IPS-18a (cell line): ENCODE results near the gene EZR.

ENCODE experiments used
- H3K27ac ChIP-seq: one replicate; pipeline ENCODE4 v1.5.1; 2013; ENCODE audit warnings: low read length
- H3K27me3 ChIP-seq: one replicate; pipeline ENCODE4 v1.6.1; 2013; ENCODE audit warnings: mild to moderate bottlenecking, low read length; ENCODE audit not compliant: control insufficient read depth, insufficient read depth
- H3K36me3 ChIP-seq: one replicate; pipeline ENCODE4 v1.6.1; 2013; ENCODE audit warnings: low read depth, low read length; ENCODE audit not compliant: control insufficient read depth
- H3K4me1 ChIP-seq: one replicate; pipeline ENCODE4 v1.6.1; 2013; ENCODE audit warnings: low read depth, low read length; ENCODE audit not compliant: control insufficient read depth
- H3K4me3 ChIP-seq: one replicate; pipeline ENCODE4 v1.5.1; 2013; ENCODE audit warnings: low read length
- H3K9ac ChIP-seq: one replicate; pipeline ENCODE4 v1.6.1; 2013; ENCODE audit warnings: mild to moderate bottlenecking, low read length, moderate library complexity
- H3K9me3 ChIP-seq: one replicate; pipeline ENCODE4 v1.6.1; 2013; ENCODE audit warnings: low read depth, low read length; ENCODE audit not compliant: control insufficient read depth

EZR gene

DNA sequence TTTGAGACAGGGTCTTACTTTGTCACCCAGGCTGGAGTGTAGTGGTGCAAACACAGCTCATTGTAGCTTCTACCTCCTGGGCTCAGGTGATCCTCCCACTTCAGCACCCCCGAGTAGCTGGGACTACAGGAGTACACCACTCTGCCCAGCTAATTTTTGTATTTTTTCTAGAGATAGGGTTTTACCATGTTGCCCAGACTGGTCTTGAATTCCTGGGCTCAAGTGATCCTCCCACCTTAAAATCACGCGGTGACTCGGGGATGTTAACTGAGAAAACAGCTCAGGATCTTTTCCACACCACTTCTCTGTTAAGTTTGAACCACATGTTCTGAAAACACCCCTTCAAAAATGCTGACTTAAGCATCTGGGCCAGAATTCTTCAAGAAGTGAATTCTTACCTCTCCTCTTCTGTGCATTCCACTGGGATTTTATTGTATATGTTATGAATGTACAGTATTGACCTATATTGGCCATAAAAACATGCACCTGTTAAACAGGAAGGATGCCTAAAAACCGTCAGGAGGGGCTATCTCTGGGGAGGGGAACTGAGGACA, 96.9 kb downstream of the EZR start:
- Histone ChIP-seq H3K9me3 (no peaks in the 10 kb centered on the region), H3K9ac (no peak overlapping the region), H3K4me1 (peaks cover 3% of the 10 kb centered on the region), H3K4me3 (no peak overlapping the region), H3K27ac (no peak overlapping the region), H3K36me3 (no peaks in the 10 kb centered on the region), H3K27me3 (no peaks in the 10 kb centered on the region)

DNA sequence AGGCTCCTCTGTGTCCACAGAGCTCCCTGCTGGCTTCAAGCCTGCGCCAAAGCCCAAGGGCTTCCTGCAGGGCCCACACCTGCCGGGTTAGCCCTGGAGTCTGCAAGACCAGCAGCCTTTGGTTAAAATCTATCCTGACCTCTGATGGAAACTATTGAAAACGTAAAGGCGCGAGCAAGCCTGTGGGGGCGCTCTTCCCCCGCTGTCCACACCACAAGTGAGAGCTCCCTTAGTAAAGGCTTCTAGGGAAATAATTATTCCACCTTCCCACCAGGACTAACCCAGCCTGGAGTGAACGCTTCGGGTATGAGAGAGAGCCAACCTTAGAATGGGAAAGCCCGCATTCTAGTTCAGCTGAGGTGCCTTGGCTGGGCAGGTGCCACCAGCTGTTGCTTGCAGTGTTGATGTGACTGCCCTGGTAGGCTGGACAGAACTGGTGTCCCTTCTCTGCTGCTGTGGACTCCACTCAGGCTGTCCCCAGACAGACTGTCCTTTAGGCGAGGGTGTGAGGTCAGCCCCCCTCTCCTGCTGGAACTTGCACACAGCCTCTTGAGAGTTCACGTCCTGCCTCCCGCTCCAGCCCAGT, 100.6 kb downstream of the EZR start:
- Histone ChIP-seq H3K27me3 (no peaks in the 10 kb centered on the region), H3K4me1 (peaks cover 3% of the 10 kb centered on the region), H3K27ac (no peak overlapping the region), H3K4me3 (no peak overlapping the region), H3K9ac (no peak overlapping the region), H3K36me3 (no peaks in the 10 kb centered on the region), H3K9me3 (no peaks in the 10 kb centered on the region)

DNA sequence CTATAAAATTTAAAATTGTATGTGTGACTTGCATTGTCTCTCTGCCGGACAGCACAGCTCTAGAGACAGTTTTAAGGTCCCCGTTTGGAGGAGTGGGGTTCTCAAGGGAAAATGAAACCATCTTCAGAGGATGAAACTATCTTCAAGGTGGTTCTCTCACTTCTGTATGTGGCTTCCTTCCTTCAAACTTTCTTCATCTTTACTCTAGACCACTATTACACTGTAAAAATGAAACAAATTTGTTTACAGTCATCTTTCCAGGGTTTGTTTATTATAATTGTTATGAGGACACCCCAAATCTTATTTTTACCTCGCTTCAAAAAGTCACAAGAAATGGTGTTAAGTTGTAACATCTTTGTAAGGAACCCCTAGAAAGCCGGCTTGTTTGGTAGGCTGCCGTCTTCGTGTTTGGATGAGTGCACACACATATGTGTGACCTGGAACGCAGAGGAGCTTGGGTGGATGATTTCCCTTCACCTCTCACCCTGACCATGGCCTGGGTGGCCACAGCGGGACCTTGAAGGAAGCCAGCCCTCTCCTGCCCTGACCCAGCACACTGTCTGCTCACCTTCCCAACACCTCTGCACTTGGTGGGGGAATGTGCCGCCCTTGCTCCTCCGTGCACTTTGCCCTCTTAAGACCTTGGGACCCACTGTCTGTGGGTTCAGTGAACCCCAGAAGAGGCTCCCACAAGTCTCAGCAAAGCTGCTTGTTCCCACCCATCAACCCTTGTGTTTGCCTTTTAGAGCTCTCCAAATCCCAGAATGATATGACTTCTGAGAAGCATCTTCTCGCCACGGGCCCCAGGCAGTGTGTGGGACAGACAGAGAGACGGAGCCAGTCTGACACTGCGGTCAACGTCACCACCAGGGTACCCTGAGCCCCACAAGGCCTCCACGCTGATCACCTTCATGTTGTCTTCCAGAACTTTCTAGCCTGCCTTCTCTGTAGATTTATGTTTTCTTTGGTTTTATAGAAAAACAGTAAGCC, 101.5 kb downstream of the EZR start:
- Histone ChIP-seq H3K9ac (no peak overlapping the region), H3K4me3 (no peak overlapping the region), H3K4me1 (peaks cover 3% of the 10 kb centered on the region), H3K27me3 (no peaks in the 10 kb centered on the region), H3K27ac (no peak overlapping the region), H3K36me3 (no peaks in the 10 kb centered on the region), H3K9me3 (no peaks in the 10 kb centered on the region)
